Measurements from ENCODE around the gene OXSR1. TPM values are rescaled to one million over a fixed set of nuclear protein-coding genes. Genes with fewer than 3 reads are reported as not detected.

The OXSR1 gene
- total RNA-seq, 1 donor from 2014 or later, result 32.7 TPM

DNA sequence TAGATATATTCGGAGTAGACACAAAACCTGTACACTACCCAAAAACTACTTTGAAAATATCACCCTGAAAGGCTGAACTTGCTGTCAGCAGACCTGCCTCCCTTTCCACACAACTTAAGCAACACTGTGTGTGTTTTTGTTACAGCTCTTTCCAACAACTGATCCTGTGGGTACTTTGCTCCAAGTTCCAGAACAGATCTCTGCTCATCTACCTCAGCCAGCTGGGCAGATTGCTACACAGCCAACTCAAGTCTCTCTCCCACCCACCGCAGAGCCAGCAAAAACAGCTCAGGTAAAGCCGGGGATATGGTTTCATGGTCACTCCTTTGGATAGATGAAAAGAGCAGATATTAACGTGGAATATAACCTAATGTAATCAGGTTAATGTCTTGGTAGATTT is 80.6 kb downstream of the OXSR1 start:
- H3K36me3 ChIP-seq, result peaks cover 59% of the 10 kb centered on the region
- no peak overlapping the region for H3K27ac ChIP-seq
- H3K4me1 ChIP-seq, result no peaks in the 10 kb centered on the region
- TF ChIP-seq, protein P1, sequence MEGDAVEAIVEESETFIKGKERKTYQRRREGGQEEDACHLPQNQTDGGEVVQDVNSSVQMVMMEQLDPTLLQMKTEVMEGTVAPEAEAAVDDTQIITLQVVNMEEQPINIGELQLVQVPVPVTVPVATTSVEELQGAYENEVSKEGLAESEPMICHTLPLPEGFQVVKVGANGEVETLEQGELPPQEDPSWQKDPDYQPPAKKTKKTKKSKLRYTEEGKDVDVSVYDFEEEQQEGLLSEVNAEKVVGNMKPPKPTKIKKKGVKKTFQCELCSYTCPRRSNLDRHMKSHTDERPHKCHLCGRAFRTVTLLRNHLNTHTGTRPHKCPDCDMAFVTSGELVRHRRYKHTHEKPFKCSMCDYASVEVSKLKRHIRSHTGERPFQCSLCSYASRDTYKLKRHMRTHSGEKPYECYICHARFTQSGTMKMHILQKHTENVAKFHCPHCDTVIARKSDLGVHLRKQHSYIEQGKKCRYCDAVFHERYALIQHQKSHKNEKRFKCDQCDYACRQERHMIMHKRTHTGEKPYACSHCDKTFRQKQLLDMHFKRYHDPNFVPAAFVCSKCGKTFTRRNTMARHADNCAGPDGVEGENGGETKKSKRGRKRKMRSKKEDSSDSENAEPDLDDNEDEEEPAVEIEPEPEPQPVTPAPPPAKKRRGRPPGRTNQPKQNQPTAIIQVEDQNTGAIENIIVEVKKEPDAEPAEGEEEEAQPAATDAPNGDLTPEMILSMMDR (IDR thresholded peaks at IDR 0.05), result no peak
- no peak for ATAC-seq
- intact Hi-C loops (cut with DNase I), result no loop called here
- H3K27me3 ChIP-seq, result no peaks in the 10 kb centered on the region
- H3K9me3 ChIP-seq, result no peaks in the 10 kb centered on the region
- no peak for DNase-seq
- no peak overlapping the region for H3K4me3 ChIP-seq

DNA sequence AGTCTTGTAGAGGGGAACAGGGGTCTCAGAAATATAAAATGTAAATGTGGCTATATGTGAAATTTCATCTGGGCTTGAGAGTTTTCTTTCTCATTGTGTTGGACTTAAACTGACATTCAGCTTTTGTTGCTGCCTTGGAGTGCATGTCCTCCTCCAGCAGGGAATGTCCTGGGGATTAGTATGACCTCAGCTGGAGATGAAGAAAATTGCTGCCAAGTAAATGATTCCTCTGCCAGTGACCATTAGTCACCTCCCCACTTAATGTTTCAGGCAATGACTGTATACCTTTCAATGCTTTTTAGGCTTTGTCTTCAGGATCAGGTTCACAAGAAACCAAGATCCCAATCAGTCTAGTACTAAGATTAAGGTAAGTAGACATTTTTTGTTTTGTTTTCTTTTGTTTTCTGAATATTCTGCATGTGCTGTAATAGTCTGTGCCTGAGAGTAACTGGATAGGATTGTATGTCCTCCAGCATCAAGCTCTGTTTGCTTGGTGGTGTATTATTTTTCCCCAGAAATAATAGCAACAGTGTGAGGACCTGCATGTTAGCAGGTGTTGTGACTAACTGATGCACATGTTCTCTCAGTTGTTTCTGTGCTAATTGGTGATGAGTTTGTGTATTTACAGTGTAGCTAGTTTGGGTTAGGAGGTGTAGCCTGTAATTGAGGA is 82.2 kb downstream of the OXSR1 start:
- TF ChIP-seq, protein P1 (IDR thresholded peaks at IDR 0.05), result peak; percentile 6
- Histone ChIP-seq H3K27ac (no peak overlapping the region), H3K4me3 (no peak overlapping the region), H3K9me3 (no peaks in the 10 kb centered on the region), H3K36me3 (peaks cover 74% of the 10 kb centered on the region), H3K4me1 (no peaks in the 10 kb centered on the region), H3K27me3 (no peaks in the 10 kb centered on the region)
- no peak for DNase-seq
- ATAC-seq, result peak; percentile 56
- intact Hi-C loops (cut with DNase I), result no loop called here

DNA sequence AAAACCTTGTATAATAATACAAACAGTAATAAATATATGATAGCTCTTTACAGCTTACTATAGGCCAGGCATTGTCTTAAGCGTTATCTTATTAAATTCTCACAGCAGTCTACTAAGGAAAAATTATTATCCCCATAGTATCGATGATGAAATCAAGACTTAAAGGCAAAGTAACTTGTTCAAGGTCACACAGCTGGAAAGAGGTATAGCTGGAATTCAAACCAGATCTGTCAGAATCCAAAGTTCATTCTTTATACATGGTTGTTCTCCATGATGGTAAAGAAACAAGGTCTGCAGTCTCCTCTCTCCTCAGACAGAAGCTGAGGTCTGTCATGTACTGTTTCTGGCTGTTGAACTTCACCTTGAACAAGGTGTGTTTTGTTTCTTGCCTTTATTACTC is 84.9 kb downstream of the OXSR1 start:
- Histone ChIP-seq H3K36me3 (peaks cover 80% of the 10 kb centered on the region), H3K27ac (no peak overlapping the region), H3K9me3 (no peaks in the 10 kb centered on the region), H3K4me1 (no peaks in the 10 kb centered on the region), H3K4me3 (no peak overlapping the region), H3K27me3 (no peaks in the 10 kb centered on the region)
- TF ChIP-seq, protein P1 (IDR thresholded peaks at IDR 0.05), result no peak
- intact Hi-C loops (cut with DNase I), result no loop called here
- DNase-seq, result no peak
- no peak for ATAC-seq

DNA sequence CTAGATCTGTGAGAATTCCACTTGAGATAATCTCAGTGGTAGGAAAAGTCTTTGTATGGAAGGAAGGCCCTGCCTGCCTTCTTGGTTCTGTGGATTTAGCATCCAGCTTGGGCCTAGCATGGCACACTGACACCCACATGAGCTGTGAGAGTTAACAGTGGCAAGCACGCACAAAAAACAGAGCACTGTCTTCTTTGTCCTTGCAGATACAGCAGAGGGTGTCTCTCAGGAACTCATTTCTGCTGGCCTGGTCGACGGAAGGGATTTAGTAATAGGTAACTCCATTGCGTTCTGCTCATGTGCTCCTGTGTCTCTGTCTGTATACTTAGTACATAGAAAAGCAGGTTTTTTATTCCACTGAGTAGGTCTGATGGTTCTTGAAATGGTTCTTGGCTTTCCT is 85.9 kb downstream of the OXSR1 start:
- DNase-seq, result no peak
- no peak for ATAC-seq
- Histone ChIP-seq H3K36me3 (peaks cover 75% of the 10 kb centered on the region), H3K4me3 (no peak overlapping the region), H3K27me3 (no peaks in the 10 kb centered on the region), H3K9me3 (no peaks in the 10 kb centered on the region), H3K4me1 (no peaks in the 10 kb centered on the region), H3K27ac (no peak overlapping the region)
- intact Hi-C loops (cut with DNase I), result no loop called here
- TF ChIP-seq, protein P1 (IDR thresholded peaks at IDR 0.05), result no peak

DNA sequence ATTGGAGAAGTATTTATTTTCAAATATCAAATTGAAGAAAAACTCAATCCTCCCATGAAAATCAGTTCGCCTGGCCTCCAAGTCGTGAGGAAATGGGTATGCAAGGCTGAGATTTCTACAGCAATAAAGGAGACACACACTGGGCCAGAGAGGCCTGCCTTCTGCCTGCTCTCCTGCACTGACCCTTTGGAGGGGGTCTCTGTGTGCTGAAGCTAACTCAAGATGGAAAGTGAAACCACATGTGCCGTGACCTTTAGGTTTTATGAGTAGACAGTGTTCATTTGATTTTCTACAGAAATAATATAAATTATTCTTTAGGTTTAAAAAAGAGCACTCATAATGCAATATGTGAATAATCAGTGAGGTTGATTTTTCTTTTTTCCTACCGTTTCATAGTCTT is 88.4 kb downstream of the OXSR1 start:
- no peak for DNase-seq
- Histone ChIP-seq H3K27ac (no peak overlapping the region), H3K4me1 (no peaks in the 10 kb centered on the region), H3K27me3 (no peaks in the 10 kb centered on the region), H3K4me3 (no peak overlapping the region), H3K36me3 (peaks cover 54% of the 10 kb centered on the region), H3K9me3 (no peaks in the 10 kb centered on the region)
- TF ChIP-seq, protein P1 (IDR thresholded peaks at IDR 0.05), result no peak
- intact Hi-C loops (cut with DNase I), result no loop called here
- no peak for ATAC-seq

DNA sequence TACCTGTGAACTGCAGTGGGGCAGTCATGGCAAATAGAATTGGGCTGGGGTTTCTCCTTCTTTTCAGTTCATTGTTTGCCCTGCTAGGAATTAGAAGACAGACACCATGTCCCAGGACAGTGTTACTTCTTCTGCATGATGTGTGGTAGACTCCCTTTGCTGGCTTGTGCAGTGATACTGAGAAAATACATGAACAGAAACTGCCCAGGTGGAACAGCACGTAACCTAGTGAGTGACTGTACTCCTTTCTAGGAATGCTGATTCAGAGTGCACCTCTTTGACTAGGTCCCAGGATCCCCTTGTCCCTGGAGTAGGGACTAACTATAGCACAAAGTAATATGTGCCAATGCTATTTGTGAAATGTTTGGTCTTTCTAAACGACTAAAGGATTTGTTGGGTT is 89.5 kb downstream of the OXSR1 start:
- Histone ChIP-seq H3K27ac (no peak overlapping the region), H3K4me3 (no peak overlapping the region), H3K36me3 (peaks cover 42% of the 10 kb centered on the region), H3K4me1 (no peaks in the 10 kb centered on the region), H3K27me3 (no peaks in the 10 kb centered on the region), H3K9me3 (no peaks in the 10 kb centered on the region)
- ATAC-seq, result no peak
- no peak for DNase-seq
- TF ChIP-seq, protein P1 (IDR thresholded peaks at IDR 0.05), result no peak
- intact Hi-C loops (cut with DNase I), result no loop called here
